Hematopoietic multipotent progenitor cell (in vitro differentiated cells): ENCODE data around the gene KHDRBS2. TPM values are rescaled to one million over a fixed set of nuclear protein-coding genes. Genes with fewer than 3 reads are reported as not detected.

Experiments
- DNase-seq, 3 donors: peaks; one replicate each; pipeline ENCODE4 v3.0.0-alpha.2; 2011 to 2015; ENCODE audit warnings: low read depth in 2 of 3, low spot score in 2 of 3
- total RNA-seq: library from RNA; depleted of rRNA; stranded (reverse); fragments of >200 nt; gene quantifications from one replicate; pipeline ENCODE4 v1.2.3, GENCODE V29; 2012

The KHDRBS2 gene
- total RNA-seq, 1 donor, result 6.5 TPM

- no peak for DNase-seq
These were observed 93.4 kb downstream of the KHDRBS2 start for GRCh38 chr6:62192593-62192992.

GRCh38 chr6:62175195-62175594 is 110.8 kb downstream of the KHDRBS2 start:
- no peak for DNase-seq

DNA sequence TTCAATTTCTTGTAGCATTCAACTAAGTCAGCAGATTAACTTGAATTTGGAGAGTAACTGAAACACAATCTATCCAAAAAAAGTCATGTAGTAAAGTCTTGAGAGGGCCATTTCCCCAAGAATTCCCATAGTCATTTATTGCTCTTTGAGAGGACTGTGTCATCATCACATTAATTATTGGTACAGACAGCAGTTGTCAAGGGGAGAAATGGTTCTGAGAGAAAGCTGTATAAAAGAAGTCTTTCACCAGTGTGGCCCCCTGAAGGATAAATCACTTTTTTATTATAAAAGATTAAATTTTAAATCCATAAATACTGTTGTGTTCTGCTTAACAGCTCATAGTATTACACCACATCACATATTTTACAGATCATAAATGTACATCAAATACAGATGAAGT is 111.5 kb downstream of the KHDRBS2 start:
- DNase-seq, result no peak

DNA sequence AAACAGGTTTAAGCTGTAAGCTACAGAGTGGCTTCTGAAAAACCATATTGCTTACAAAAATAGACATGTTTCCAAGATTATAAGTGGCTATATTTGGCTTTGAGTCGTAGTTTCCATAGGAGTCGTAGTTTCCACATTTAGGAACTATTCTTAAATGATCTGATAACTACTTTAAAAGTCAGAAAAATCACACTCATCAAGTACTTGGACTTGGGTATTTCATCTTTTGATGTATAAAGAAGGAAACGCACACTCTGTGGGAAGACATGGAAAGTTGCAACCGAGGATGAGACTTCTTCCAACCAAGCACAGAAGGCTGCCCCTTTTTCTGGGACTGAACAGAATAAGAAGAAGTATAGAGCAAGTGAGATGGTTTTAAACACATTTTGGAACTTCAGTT is 118.3 kb downstream of the KHDRBS2 start:
- no peak for DNase-seq

DNA sequence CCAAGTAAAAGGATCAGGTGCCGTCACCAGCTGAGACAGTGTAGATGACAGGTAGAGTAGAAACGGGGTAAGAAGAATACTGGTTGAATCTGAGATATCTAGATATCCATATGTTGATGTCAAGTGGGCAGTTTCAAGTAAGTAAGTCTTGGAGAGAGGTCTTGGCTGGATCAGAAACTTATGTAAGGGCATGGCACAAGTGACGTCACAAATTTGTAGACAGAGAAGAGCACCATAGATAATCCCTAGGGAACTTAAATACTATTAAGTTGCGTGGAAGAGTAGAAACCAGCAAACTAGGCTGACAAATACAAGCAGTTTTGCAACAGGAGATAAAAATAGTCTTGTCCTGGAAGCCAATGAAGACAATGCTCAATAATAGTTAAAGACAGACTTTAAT is 123.2 kb downstream of the KHDRBS2 start:
- no peak for DNase-seq

GRCh38 chr6:62152796-62153195 is 133.2 kb downstream of the KHDRBS2 start:
- no peak for DNase-seq

GRCh38 chr6:62150048-62150663 is 135.9 kb downstream of the KHDRBS2 start:
- DNase-seq, result peak in 2 of 3 donors; percentile 24 to 69

GRCh38 chr6:62146954-62147853 is 138.8 kb downstream of the KHDRBS2 start:
- DNase-seq, result no peak

DNA sequence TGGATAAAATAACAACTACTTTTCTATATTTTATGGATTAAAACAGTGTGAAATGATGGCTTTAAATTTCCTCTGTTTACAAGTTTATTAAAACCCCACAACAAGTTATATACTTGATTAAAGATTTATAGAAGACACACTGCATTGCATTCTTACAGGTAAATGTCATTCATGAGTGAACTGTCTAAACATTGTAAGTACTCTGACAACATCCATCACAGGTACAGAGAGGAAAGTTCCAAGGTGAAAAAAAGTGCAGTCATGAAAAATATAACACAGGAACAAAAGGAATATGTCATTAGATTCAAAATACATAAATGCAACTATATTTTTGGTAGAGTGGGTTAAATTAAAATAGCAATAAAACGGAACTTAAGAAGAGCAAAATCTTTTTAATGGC is 156.9 kb downstream of the KHDRBS2 start:
- DNase-seq, result no peak

- no peak for DNase-seq
These were observed 166.6 kb downstream of the KHDRBS2 start for GRCh38 chr6:62119401-62119800.

DNA sequence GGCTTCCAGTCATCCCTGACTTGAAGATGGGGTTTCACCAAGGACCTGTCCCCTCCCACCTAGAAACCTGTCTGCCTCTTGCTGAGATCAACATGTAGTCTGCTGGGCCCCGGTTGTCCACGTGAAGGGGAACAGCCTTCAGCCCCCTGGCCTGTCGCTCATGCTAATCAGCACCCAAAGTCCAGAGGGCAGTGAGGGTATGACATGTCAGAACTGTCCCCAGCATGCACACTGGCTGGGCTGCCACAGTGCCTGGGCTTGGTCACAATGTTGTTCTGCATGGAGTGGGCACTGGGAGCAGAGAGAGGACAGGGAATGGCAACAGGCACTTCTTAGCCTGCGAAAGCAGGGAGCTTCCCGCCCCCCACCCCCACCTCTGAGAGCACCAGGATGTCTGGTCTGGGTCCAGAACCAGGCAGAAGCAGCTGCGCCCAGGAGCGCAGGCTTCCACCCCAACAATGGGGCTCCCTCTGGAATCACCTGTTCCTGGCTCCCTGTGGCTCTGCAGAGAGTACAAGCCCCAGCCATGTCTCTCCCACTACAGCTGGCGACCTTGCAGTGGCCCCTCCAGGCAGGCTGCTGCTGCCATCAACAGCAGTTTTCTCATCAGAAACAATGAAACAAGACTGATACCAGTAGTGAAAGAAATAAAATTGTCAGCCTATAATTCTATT is 182.7 kb downstream of the KHDRBS2 start:
- DNase-seq, result no peak

DNA sequence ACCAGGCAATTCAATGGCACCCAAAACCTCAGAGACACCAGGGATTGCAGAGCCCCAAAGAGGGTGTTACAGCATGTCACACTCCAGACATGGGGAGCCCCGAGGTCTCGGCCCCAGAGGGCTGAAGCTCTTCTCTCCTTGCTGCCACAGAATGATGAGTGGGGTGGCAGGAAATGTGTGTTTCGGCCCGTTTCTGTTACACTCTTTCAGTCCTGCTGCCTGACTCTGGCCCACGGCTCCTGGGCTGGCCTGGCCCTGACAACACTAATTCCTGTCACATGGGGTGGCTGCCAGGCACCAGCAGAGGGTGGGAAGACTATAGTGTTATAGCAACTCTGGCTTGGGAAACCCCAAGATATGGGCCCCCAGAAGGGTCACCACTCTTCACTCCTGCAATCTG is 183.6 kb downstream of the KHDRBS2 start:
- no peak for DNase-seq

DNA sequence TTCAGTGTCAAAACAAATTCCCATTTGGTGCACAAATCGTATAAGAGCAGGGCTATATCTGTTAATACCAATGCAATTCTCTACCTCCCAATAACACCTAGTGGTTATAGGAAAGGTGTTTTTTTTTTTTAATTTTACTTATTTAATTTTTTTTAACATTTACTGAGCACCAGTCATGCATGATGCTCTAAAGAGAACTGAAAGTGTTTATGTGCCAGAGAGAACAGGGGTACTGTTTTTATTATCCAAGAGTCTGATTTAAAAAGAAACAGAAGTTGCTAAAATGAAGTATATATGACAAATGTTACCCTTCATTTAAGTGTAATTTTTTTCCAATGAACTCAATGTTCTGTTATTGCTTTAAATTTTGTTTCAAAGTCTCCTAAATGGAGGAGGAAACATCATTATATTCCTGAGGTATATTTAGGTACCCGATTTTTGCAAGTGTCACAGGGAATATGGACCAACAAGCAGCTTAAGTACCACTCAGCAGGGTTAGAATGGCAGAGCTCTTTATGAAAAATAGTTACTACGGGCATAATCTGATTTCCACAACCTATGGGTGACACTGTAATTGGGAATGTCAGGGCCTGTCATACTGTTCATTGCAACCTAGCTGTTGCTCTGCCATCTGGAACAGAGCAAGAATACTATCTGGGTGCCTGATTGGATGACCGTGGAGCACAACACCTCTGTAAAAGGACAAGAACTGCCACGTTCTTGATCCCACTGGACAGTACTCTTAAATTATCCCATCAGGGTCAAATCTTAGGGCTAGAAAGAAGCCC is 195.4 kb downstream of the KHDRBS2 start:
- DNase-seq, result no peak

DNA sequence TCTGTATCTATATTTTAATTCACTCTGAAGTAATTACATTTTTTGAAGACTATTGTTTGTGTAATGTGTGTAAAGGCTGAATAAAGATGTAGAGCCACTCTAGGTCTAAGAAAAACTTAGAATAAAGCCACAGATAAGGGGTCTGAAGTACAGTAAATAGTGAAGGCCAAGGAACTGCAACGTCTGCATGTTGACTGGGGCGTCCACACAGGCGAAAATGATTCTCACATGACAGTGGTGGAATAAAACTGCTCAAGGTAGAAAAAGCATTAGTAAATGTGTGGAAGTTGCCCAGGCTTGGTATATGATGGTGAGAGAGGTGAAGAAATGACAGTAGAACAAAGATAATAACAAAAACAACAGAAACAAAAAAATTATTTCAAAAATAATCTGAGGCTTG is 196.2 kb downstream of the KHDRBS2 start:
- no peak for DNase-seq

GRCh38 chr6:62086047-62086446 is 200.0 kb downstream of the KHDRBS2 start:
- no peak for DNase-seq

DNA sequence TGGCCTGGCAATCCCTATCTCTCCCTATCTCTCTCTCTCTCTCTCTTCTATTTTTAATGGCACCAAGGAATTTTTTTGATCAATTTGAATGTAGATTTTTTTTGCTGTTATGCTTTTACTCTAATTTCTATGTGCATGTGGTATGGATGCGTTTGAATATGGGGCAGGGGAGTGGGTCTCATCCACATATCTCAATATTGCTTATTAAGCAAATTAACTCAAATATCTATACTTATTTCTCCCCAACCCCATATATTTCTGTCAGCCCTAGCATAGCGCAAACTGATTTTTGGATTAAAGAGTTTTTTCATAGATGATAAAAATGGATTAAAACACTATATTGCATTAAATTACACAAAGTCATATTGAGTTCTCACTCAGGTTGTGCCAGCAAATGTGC is 210.2 kb downstream of the KHDRBS2 start:
- no peak for DNase-seq

DNA sequence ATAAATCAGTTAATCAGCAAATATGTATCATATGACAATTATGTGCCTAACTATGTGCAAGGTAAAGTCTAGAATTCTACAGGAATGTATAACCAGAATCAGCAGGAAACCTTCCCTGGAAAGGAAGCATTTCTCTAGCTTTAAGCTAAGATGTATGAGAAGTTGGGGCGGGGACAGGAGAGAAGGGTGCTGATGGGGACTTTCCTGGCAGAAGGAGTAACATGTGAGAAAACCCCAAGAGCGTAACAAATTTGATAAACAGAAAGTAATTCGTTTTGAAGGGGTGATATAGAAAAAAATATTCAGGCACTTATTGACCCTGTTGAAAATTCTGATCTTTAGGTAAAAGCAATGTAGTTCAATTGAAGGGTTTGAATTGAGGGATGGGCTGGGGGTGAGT is 226.1 kb downstream of the KHDRBS2 start:
- no peak for DNase-seq

- DNase-seq, result no peak
These were observed 228.7 kb downstream of the KHDRBS2 start for GRCh38 chr6:62057300-62057699.

GRCh38 chr6:62045502-62045901 is 240.5 kb downstream of the KHDRBS2 start:
- no peak for DNase-seq

DNA sequence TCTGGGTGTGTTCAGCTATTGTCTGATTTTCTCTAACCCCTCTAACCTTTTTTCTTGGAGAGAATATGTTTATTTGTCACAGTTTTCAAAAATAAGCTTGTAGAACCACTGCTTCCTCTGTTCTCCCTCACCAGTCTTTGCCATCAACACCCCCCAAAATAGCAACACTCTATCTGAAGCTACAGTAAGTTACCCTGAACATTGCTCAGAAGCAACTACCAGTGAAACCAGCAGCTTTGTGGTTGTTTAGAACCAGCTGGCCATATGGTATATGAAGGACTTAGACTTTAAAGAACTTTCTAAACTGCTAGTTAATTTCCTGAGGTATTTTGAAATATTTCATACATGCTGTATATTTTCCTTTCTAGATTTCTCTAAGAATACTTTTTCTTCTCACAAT is 242.9 kb downstream of the KHDRBS2 start:
- DNase-seq, result no peak

- no peak for DNase-seq
These were observed 243.6 kb downstream of the KHDRBS2 start for GRCh38 chr6:62042429-62042828.
